HG03565 (cell line): Measurements from ENCODE around the gene KRT81.
"Not testable (repeated sequence)": the region's sequence is repeated elsewhere in the genome, so short reads cannot be mapped to it uniquely, and the experiment has no call there.

Source experiments
- ATAC-seq: cut with Tn5 transposase; IDR thresholded peaks from one replicate; pipeline ENCODE4 v1.9.1; 2021; ENCODE audit warnings: mild to moderate bottlenecking, moderate library complexity; ENCODE audit not compliant: unreplicated experiment

Gene KRT81

DNA sequence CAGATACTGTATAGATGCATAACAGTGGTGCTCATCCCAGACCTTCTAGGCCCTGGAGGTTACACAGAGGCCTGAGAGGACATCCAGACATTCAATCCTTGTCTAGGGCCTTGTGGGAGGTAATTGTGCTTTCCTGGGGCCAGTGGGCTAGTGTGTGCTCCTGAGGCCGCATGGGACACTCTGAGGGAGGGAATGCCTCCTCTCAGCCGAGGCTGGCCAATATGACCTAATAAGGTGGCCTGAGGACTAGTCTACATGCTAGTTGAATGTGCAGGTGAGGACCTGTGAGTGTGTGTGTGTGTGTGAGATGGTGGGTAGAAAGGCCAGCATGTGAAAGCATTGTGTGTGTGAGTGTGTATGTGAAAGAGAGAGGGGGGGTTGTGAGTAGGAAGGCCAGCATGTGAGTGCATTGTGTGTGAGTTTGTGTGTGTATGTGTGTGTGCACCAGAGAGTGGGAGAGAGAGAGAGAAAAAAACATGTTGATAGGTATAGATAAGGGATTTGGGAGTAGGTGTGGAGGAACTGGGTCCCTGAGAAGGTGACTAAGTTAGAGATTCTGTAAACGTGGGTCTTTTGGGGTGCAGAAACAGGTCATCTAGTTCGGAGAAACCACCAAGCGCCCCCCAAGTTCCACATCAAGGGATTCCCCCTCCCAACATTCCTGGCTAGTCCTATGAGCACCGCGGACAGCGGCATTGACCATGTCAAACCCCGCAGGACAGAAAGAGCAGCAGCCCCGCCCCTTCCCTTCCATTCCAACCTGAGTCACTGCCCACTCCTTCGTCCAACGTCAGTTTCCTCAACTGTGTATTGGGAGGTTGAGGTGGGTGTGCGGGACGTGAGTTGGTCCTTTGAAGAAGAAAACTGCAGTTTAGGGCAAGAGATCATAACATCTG, 9.7 kb upstream of the KRT81 start:
- no peak for ATAC-seq

DNA sequence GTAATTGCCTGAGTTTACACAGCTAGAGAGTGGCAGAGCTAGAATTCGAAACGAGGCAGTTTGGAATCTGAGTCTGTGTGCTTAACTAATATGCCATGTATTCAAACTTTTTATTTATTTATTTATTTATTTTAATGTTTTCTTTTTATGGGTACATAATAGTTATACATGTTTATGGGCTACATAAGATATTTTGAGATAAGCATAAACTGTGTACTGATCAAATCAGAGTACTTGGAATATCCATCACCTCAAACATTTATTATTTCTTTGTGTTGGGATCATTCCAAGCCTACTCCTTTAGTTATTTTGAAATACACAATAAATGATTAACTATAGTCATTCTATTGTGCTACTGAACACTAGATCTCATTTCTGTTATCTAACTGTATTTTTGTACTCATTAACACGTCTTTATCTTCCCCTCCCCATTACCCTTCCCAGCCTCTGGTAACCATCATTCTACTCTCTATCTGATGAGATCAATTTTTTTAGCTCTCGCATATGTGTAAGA, 7.4 kb upstream of the KRT81 start:
- ATAC-seq: no peak

- ATAC-seq: no peak
Measured at GRCh38 chr12:52296572-52297215, 5.4 kb upstream of the KRT81 start.

DNA sequence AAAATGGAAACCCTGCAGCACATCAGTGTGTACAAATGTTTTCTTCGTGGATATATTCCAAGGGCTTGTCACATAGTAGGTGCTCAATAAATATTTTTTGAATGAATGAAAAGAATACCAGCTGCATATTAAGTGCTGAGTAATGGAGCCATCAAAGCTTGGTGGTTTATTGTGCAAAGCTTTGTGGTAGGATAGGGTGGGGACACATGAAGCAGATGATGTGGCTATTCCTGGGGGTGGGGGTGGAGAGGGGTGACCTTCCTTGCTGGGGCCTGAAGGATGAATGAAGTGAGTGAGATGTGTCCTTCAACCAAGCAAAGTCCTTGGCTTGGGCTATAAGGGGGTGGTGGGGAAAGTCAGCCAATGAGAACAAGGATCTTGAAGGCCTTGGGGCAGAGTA, 4.3 kb upstream of the KRT81 start:
- ATAC-seq: no peak

DNA sequence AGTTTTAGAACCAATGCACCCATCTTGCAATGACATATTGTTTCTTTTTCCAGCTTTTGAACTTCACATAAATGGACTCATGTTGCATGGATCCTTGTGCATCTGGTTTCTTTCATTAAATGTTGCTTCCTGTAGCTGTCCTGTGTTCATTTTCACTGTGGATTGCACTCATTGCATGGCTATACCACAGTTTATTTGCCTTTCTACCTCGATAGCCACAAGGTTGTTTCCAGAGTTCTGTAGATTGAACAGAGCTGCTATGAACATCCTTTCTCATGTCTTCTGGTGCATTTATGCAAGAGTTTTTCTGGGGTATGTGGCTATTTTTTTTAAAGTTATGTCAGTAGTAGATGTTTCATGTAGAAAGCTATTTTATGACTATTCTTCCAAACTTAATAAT, 3.5 kb upstream of the KRT81 start:
- ATAC-seq: no peak

DNA sequence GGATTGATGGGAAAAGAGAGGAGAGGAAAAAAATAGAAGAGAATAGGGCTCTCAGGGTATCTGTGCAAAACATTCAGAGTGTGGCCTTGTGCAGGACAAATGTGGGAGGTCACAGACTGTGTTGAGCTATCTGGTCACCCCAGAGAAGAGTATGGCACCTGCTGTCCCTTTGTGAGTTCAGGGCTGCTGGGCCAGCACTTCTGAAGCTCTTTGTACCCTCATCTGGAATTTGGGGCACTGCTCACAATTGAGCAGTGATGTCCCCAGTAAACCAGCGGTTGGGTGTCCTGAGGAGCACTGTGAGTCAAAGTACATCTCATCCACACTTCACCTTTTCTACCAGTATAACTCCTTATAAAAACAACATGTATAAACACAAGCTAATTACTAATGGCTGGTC, 2.6 kb upstream of the KRT81 start:
- ATAC-seq: no peak

GRCh38 chr12:52290483-52291134, 725 bp downstream of the KRT81 start:
- ATAC-seq: not testable (repeated sequence)

DNA sequence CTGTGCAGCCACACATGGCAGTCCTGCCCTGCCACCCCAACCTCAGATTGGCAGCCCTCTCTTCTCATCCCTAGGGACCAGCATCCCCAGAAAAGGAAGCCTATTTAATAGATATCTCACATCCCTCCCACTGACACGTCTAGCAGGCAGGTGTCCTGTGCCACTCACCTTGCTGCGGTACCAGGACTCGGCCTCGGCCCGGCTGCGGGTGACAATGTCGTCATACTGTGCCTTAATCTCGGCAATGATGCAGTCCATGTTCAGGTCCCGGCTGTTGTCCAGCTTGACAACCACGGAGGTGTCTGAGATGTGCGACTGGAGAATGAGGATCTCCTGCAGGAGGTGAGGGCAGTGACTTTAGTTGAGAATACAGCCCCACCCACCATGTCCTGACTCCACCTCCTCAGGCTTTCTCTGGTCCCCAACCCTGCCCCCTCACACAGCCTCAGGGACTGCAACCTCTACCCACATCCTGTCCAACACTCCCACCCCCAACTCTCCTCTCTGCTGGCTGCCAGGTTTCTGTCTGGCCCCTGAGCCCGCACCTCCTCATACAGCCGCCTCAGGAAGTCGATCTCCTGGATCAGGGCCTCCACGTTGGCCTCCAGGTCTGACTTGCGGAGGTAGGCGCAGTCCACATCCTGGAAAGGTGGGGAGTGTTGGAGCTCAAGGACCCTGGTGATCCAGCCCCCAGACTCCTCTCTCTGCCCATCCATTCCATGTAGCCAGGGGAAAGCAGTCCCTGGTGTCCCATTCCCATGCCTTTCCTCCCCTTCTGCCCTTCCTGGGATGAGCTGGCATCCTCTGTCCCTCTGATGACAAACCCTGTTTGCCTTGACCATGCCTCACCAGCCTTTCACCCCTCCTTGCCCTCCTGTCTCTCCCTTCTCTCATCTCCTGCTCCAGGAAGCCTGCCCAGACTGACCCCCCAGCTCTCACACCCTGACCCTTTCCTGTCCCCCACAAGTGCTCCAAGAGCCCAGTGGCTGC, 3.2 kb downstream of the KRT81 start:
- ATAC-seq: not testable (repeated sequence)

DNA sequence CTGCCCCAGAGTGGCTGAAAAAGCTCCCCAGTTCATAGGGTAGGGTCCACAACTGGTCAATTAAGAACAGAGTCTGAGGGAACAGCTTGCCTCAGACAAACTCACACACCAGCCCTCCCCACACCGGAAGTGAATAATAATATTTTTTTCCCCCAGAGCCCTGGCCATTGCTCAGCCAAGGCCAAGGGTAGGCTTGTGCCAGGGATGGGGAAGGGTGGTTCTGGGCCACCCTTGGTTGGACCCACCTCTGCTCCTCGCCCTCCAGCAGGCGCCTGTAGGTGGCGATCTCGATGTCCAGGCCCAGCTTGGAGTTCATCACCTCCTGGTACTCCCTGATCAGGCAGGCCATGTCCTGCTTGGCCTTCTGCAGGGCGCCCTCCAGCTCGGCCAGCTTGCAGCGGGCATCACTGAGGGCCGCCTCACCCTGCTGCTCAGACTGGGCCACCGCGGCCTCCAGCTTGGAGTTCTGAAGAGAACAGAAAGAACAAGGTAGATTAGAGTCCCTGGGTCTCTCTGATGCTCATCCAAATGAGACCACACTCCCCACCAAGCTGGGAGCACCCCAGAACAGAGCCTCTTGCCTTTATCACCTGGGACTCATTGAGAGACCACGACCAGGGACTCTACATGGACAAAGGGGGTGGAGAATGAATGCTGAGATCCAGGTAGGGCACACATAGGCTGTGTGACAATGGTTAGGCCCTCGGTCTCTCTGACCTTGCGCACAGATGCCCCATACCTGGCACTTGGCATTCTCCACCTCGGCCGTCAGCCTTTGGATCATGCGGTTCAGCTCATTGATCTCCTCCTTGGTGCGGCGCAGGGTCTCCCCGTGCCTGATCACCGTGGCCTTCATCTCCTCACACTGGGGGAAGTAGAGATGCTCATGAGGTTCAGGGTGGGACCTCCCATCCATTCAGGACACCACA, 4.2 kb downstream of the KRT81 start:
- not testable (repeated sequence) for ATAC-seq

DNA sequence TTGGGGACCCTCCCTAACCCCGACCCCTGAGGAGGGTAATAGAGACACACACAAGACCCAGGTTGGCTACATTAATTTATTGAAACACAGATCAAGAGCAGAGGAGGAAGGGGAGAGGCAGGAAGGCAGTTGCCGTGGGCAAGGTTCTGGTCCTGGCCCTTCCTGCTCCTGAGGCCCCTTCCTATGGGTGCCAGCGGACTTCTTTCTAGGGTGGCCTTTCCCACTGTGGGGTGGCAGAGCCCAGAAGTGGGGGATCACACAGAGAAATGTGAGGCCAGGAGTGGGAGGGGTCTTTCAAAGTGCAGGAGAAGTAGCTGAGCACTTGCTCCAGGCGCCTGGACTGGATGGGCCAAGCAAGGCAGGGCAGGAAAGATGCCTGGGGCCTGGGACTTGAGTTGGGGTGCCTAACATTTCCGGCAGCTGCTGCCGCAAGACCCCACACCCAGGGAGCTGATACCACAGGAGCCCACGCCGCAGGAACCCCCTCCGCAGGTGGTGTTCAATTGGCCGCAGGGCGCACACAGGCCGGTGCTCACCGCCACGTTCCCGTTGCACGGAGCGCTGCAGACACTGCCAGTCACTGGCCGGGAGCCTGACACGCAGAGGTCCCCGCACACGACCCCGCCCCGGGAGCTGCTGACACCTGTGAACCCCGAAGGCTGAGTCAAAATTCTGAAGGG, 5.3 kb downstream of the KRT81 start:
- no peak for ATAC-seq

GRCh38 chr12:52285172-52285745, 6.1 kb downstream of the KRT81 start:
- ATAC-seq: no peak

DNA sequence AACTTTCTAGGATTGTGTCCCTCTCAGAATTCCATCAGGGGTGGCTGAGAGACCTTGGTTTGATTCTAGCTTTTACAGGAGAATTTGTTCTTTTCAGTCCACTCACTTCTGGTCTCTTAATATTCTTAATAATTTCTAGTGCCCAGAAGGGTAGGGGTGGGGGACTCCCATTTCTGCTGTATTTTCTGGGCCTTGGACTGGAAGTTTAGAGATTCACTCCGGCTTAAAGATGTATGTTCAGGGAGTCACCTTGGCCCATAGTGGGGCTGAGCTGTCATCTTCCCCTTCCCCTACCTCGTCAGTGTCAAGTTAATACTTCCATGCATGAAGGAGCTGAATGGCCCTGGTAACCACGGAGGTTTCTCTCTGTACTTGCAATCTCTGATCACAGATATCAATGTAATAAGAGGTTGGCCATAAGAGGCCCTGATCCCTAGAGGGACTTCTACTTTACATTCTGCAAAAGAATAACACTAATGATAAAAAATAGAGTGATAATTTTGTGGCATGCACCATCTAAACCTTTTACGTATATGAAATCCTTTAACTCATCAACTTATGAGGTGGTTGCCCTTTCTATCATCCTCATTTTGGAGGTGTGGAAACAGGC, 6.7 kb downstream of the KRT81 start:
- no peak for ATAC-seq

GRCh38 chr12:52280796-52281560, 10.4 kb downstream of the KRT81 start:
- no peak for ATAC-seq

DNA sequence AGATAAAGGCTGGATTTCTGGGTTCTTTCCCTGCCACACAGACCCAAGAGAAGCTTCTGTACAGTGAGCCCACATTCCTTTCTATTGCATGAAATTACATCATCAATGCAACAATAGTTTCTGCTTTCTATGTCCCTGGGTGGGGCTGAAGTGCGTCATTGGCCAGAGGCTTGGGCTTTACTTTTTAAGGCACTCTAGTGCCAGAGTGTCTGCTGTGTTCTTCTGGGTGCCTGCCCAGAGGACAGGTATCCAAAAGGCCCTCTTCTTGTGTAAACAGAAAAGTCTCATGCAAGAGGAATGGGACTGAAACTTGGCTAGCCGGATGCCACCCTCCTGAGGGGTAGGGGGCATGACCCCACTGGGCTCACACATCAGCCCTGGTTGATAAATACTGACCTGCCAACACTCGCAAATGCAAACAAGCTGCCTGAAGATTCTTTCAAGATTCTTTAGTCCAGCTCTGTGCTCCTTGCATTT, 11.0 kb downstream of the KRT81 start:
- no peak for ATAC-seq

- ATAC-seq: no peak
Measured at GRCh38 chr12:52279422-52280318, 11.7 kb downstream of the KRT81 start.
